IMR-90 (cell line): ENCODE results near the gene PLEKHG2.

ENCODE experiments used
- CTCF ChIP-seq: conservative IDR thresholded peaks from 2 replicates; pipeline ENCODE4 v1.5.1; 2012; ENCODE audit warnings: mild to moderate bottlenecking, low read depth, low read length, improper control_type of control experiment
- MAZ ChIP-seq: IDR thresholded peaks from 2 replicates; pipeline ENCODE4 v1.6.1; 2012; ENCODE audit warnings: low read depth, mild to moderate bottlenecking, low read length, improper control_type of control experiment, moderate library complexity, borderline replicate concordance

GRCh38 chr19:39434123-39435076 is 21.9 kb downstream of the PLEKHG2 start:
- TF ChIP-seq CTCF (no peak), MAZ (no peak)
